Measurements from ENCODE around the gene SIRPG.
"Not testable (repeated sequence)": the region's sequence is repeated elsewhere in the genome, so short reads cannot be mapped to it uniquely, and the experiment has no call there.

SIRPG gene

DNA sequence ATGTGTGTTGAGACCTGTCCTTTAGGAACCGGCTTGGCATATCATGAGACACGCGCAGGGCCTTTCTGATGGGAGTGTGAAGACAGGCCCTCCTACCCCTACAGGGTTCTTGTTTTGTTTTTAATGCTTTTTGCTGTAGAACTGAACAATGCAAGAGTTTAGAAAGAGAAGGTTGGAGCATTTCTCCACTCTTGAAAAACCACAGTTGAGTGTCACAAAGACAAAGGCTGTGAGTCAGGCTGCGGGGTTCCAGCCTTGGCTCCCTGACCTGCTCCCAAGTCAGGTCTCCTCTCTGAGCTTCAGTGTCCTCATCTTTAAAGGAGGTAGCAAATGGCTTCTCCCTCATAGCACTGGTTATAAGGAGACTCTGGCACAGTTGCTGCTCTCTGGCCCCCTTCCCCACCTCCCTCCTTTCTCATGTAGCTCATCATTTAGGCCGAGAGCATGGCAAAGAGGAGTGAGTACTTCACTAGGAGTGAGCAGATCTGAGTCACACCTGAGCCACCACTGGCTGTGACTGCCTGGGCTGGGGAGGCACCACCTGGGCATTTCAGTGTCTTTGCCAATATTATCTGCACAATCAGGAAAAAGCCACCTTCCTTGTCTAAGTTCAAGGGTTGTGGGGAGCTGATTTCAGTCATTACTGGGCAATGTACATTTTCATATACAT is 48.8 kb downstream of the SIRPG start:
- DNase-seq (ENCODE audit: low read depth in 1 of 2, low spot score in 1 of 2): not testable (repeated sequence)

GRCh38 chr20:1600736-1601135 is 56.8 kb downstream of the SIRPG start:
- DNase-seq (ENCODE audit: low read depth in 1 of 2, low spot score in 1 of 2): no peak

GRCh38 chr20:1595333-1595732 is 62.2 kb downstream of the SIRPG start:
- DNase-seq (ENCODE audit: low read depth in 1 of 2, low spot score in 1 of 2): no peak

- no peak for DNase-seq (ENCODE audit: low read depth in 1 of 2, low spot score in 1 of 2)
Measured at GRCh38 chr20:1588533-1589460, 68.8 kb downstream of the SIRPG start.

- no peak for DNase-seq (ENCODE audit: low read depth in 1 of 2, low spot score in 1 of 2)
Measured at GRCh38 chr20:1587781-1588532, 69.6 kb downstream of the SIRPG start.

DNA sequence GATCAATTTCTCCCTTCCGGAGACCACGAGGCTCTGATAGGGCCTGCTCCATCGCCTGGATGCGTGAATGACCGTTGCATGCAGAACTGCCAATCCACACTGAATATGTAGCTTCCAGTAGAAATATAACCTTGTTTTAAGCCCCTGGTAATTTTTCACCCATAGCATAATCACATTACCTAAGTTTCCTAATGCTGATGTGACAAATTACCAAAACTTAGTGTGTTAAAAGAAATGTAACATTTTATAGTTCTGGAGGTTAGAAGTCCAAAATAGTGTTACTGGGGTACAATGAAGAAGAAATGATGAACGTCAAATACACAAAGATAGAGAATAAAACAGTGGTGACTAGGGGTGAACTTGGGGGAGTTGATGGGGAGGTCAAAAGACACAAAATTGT is 78.1 kb downstream of the SIRPG start:
- DNase-seq (ENCODE audit: low read depth in 1 of 2, low spot score in 1 of 2): no peak

All from activated CD4-positive, alpha-beta T cell treated with anti-CD3 and anti-CD28 coated beads, Interleukin-2, amount 50 U/mL, for 24 hours (primary cell).